Prostate gland (tissue), 2 donors: ENCODE data around the gene GAREM1. TPM values are rescaled to one million over a fixed set of nuclear protein-coding genes. Genes with fewer than 3 reads are reported as not detected.

Experiments
- DNase-seq: peaks from one replicate; pipeline ENCODE4 v3.0.0-alpha.2; 2019; ENCODE audit warnings: low spot score
- H3K27ac ChIP-seq, 2 donors: fragments of 200-600 bp; sonication (generic); 2 replicates each; pipeline ENCODE4 v1.5.1; 2017 to 2019
- H3K27me3 ChIP-seq: fragments of 200-600 bp; sonication (generic); replicated peaks from 2 replicates; pipeline ENCODE4 v1.5.1; 2019; ENCODE audit not compliant: insufficient read depth
- H3K36me3 ChIP-seq, 2 donors: fragments of 200-600 bp; sonication (generic); 1 replicate in 1 of 2; 2 replicates in 1 of 2; pipeline versions ENCODE4 v1.5.1 to v1.8.1; 2017 to 2019
- H3K4me1 ChIP-seq: fragments of 200-600 bp; sonication (generic); replicated peaks from 2 replicates; pipeline ENCODE4 v1.5.1; 2019
- H3K4me3 ChIP-seq, 2 donors: fragments of 200-600 bp; sonication (generic); 2 replicates each; pipeline ENCODE4 v1.5.1; 2017 to 2019
- H3K9me3 ChIP-seq: fragments of 200-600 bp; sonication (generic); 2 replicates; pipeline ENCODE4 v1.5.1; 2017
- CTCF ChIP-seq, 4 experiments: fragments of 200-600 bp in 2 of 4; fragments of 450-650 bp in 2 of 4; sonication (generic) in 2 of 4; IDR thresholded peaks; 1 replicate in 3 of 4; 2 replicates in 1 of 4; pipeline ENCODE4 v1.5.1; 2016 to 2019; ENCODE audit warnings: antibody characterized with exemption in 4 of 4, mild to moderate bottlenecking in 2 of 4, moderate library complexity in 2 of 4
- POLR2A ChIP-seq: fragments of 450-650 bp; IDR thresholded peaks from one replicate; pipeline ENCODE4 v1.6.1; 2016; ENCODE audit warnings: antibody characterized with exemption, mild to moderate bottlenecking
- POLR2AphosphoS5 ChIP-seq: sonication (generic); formaldehyde crosslinking; IDR thresholded peaks from one replicate; pipeline ENCODE4 v1.6.1; 2017; ENCODE audit warnings: antibody characterized with exemption
- WGBS: methylation state at CpG from one replicate; pipeline ENCODE4 v1.1.5; 2018; 5-methylcytosine and 5-hydroxymethylcytosine counted together
- intact Hi-C: fragments of 100-400 bp; cut with DNase I; formaldehyde crosslinking; loops from one replicate; pipeline ENCODE4 v1.14.2; 2022
- total RNA-seq, 2 donors: library from RNA; depleted of rRNA; stranded (reverse); fragments of >200 nt; gene quantifications; one replicate each; pipeline ENCODE4 v1.1.0, GENCODE V29; 2016

The GAREM1 gene
- total RNA-seq, 2 donors from 2014 or later = 9.5 to 14.9 TPM

- WGBS = 94% methylated on average over 4 of the region's 4 CpGs
- Histone ChIP-seq H3K27me3 (no peaks in the 10 kb centered on the region), H3K4me3 (no peak overlapping the region), H3K4me1 (peaks cover 11% of the 10 kb centered on the region), H3K27ac (peak overlapping the region; percentile 66 to 79), H3K9me3 (no peaks in the 10 kb centered on the region), H3K36me3 (no peaks in the 10 kb centered on the region)
- no peak for DNase-seq
- intact Hi-C loops = no loop called here
- TF ChIP-seq POLR2AphosphoS5 = no peak
- no peak for TF ChIP-seq CTCF (IDR thresholded peaks at IDR 0.05)
- no peak for TF ChIP-seq POLR2A
Observed at GRCh38 chr18:32373505-32373904, 97.2 kb downstream of the GAREM1 start.

- Histone ChIP-seq H3K9me3 (no peaks in the 10 kb centered on the region), H3K27ac (peak overlapping the region; percentile 66 to 79), H3K27me3 (no peaks in the 10 kb centered on the region), H3K4me3 (no peak overlapping the region), H3K4me1 (peaks cover 11% of the 10 kb centered on the region), H3K36me3 (no peaks in the 10 kb centered on the region)
- 24% methylated on average over 3 of the region's 3 CpGs for WGBS
- DNase-seq = peak; percentile 93
- intact Hi-C loops = no loop called here
- peak; percentile 93 for TF ChIP-seq POLR2AphosphoS5
- no peak for TF ChIP-seq CTCF (IDR thresholded peaks at IDR 0.05)
- no peak for TF ChIP-seq POLR2A
Observed at GRCh38 chr18:32372381-32373061, 98.2 kb downstream of the GAREM1 start.

GRCh38 chr18:32372047-32372380 lies 98.7 kb downstream of the GAREM1 start:
- intact Hi-C loops = no loop called here
- WGBS = 30% methylated on average over 2 of the region's 2 CpGs
- no peak overlapping the region for H3K4me3 ChIP-seq

GRCh38 chr18:32371384-32371783 lies 99.3 kb downstream of the GAREM1 start:
- H3K4me1 ChIP-seq = peaks cover 11% of the 10 kb centered on the region
- intact Hi-C loops = no loop called here
- H3K27ac ChIP-seq = peak overlapping the region; percentile 66 to 79
- H3K9me3 ChIP-seq = no peaks in the 10 kb centered on the region
- H3K4me3 ChIP-seq = no peak overlapping the region
- 70% methylated on average over 2 of the region's 2 CpGs for WGBS
- H3K27me3 ChIP-seq = no peaks in the 10 kb centered on the region
- no peak for TF ChIP-seq POLR2AphosphoS5
- no peak for TF ChIP-seq POLR2A
- no peak for TF ChIP-seq CTCF (IDR thresholded peaks at IDR 0.05)
- DNase-seq = no peak
- no peaks in the 10 kb centered on the region for H3K36me3 ChIP-seq

More at GRCh38 chr18:32372047-32372380, 98.7 kb downstream of the GAREM1 start:
- peaks cover 11% of the 10 kb centered on the region for H3K4me1 ChIP-seq
- TF ChIP-seq POLR2A = no peak
- peak overlapping the region; percentile 66 to 79 for H3K27ac ChIP-seq
- no peak for DNase-seq
- no peaks in the 10 kb centered on the region for H3K36me3 ChIP-seq
- H3K9me3 ChIP-seq = no peaks in the 10 kb centered on the region
- no peaks in the 10 kb centered on the region for H3K27me3 ChIP-seq

- H3K36me3 ChIP-seq = no peaks in the 10 kb centered on the region
- H3K4me3 ChIP-seq = no peak overlapping the region
- no peaks in the 10 kb centered on the region for H3K27me3 ChIP-seq
- intact Hi-C loops = no loop called here
- WGBS = 96% methylated on average over 4 of the region's 4 CpGs
- TF ChIP-seq POLR2A = no peak
- no peak for TF ChIP-seq CTCF (IDR thresholded peaks at IDR 0.05)
- TF ChIP-seq POLR2AphosphoS5 = no peak
- no peaks in the 10 kb centered on the region for H3K9me3 ChIP-seq
- DNase-seq = no peak
- H3K4me1 ChIP-seq = peaks cover 11% of the 10 kb centered on the region
- no peak overlapping the region for H3K27ac ChIP-seq
Observed at GRCh38 chr18:32368991-32369390, 101.7 kb downstream of the GAREM1 start.
